Measurements from ENCODE around the gene CARD9.
"Not testable (repeated sequence)": the region's sequence is repeated elsewhere in the genome, so short reads cannot be mapped to it uniquely, and the experiment has no call there.

CARD9 gene

DNA sequence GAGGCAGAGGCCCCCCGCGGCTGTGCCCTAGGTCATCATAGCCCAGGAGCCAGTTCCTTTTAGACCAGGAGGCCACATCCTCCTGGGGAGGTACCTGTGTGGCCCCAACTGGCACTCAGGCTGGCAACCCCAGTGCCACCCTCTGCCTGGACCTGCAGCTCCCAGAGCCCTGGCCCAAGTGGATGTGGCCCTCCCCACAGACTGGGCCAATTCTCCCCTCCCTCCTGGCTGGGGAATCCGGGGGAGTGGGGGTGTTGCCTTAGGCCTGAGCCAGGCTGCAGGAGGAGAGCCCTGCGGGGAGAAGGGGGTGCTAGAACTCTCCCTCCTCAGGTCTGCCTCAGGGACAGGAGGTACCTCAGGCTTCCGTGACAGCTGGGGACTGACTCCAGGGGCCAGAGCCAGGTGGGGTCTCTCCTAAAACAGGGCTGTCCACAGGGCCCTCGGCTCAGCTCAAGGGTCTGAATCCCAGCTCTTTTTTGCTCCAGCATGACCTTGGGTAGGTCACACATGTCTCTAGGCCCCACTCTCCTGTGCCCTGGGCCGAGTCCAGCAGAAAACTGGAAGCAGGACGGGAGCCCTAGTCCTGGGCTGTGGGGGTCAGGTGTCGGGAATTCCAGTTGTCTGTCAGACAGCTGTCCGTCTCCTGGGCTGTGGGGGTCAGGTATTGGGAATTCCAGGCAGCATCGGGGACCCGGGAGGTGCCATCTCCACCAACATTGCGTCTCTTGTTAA, 19.5 kb downstream of the CARD9 start:
- no peak for TF ChIP-seq JUND (IDR thresholded peaks at IDR 0.05; ENCODE audit: low read depth)
- no peak for DNase-seq (ENCODE audit: low read depth in 1 of 2, low spot score in 1 of 2)

DNA sequence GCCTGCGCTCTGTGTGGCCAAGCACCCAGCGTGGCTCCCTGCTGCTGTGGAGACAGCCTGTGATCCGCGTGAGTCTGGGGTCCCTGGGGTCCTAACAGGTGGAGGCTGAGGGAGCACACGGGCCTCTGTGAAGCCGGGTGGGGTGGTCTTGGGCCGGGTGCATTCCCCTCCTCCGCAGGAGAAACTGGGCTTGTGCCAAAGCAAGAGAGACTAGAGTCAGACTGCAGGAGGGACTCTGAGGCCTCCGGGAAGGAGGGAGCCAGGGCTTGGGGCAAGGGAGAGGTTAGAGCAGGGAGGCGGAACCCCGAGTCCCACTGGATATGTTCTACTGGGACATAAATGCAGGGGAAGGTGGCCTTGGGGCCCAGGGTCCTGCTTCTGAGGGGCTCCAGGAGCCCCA, 20.4 kb downstream of the CARD9 start:
- in situ Hi-C loops (cut with HindIII; ENCODE audit: low pct_unique_long_range_greater_than_20kb, low sequenced_read_pairs): no loop called here
- DNase-seq (ENCODE audit: low read depth in 1 of 2, low spot score in 1 of 2): no peak
- no peak for TF ChIP-seq JUND (IDR thresholded peaks at IDR 0.05; ENCODE audit: low read depth)

More for the DNA sequence above, 19.5 kb downstream of the CARD9 start:
- in situ Hi-C loops (cut with HindIII; ENCODE audit: low pct_unique_long_range_greater_than_20kb, low sequenced_read_pairs): no loop called here

DNA sequence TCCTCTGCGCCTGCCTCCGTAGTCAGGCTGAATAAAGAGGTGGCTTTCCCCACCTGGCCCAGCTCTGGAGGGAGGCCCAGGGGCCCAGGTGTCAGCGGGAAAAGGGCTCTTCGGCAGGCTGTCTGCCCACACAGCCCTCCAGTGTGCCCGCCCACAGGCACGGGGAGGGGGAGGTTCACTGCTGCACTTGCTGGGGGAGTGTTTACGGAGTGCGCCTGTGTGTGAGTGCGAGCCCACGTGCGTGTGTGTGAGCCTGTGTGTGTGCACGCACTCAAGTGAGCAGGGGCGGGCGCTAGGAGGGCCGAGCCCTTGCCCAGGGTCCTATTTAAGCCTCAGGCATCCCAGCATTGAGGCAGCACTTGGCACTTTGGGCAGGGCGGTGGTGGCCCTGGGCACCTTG, 20.8 kb downstream of the CARD9 start:
- no peak for DNase-seq (ENCODE audit: low read depth in 1 of 2, low spot score in 1 of 2)
- TF ChIP-seq JUND (IDR thresholded peaks at IDR 0.05; ENCODE audit: low read depth): no peak
- in situ Hi-C loops (cut with HindIII; ENCODE audit: low pct_unique_long_range_greater_than_20kb, low sequenced_read_pairs): no loop called here

DNA sequence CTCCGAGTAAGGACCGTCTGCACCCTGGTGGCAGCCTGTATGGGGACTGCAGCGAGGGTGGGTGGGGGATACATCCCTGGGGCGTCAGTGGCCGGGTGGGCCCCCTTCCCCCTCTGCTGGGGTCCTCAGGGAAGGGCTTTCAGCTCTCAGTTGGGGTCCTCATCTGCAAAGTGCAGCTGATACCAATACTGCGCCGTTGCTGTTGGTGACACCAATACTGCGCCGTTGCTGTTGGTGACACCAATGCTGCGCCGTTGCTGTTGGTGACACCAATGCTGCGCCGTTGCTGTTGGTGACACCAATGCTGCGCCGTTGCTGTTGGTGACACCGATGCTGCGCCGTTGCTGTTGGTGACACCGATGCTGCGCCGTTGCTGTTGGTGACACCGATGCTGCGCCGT, 21.6 kb downstream of the CARD9 start:
- DNase-seq (ENCODE audit: low read depth in 1 of 2, low spot score in 1 of 2); in situ Hi-C loops (cut with HindIII; ENCODE audit: low pct_unique_long_range_greater_than_20kb, low sequenced_read_pairs): not testable (repeated sequence)

DNA sequence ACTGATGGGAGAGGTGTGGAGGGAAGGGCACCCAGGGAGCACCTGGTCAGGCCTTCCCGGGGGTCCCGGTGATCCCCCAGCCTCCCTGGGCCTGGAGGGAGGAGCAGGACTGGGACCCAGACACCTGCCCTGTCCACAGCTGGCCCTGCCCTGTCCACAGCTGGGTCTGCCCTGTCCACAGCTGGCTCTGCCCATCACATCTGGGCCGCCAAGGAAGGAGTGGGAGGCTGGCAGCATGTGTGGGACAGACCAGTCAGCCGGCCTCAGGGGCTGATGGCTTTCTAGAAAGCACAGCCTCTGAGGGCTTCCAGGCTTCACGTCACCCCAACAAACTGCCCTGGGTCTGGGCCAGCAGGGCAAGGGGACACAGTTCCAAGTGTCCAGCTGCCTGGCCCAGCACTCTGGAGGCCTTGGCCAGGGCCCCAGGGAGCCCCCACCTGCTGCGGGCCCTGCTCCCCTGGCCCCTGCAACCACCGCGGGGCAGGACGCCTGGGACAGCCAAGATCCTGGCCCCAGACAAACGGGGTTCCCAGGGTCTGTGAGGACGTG, 22.1 kb downstream of the CARD9 start:
- TF ChIP-seq JUND (IDR thresholded peaks at IDR 0.05; ENCODE audit: low read depth): no peak
- DNase-seq (ENCODE audit: low read depth in 1 of 2, low spot score in 1 of 2): no peak

DNA sequence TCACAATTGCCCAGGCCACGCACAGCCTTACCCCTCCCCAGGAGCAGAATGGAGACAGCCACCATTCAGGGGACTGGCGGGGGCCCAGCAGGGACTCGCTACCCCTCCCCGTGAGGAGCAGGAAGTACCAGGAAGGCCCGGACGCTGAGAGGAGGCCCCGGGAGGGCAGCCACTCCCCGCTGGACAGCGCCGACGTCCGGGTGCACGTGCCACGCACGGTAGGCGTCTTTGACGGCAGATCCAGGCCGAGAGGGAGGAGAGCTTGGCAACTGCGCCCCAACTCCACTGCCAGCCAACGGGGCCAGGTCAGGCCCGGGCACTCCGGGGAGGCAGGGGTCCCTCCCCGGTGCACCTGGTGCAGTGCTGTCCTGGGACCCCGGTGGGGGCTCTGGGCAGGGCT, 23.9 kb downstream of the CARD9 start:
- in situ Hi-C loops (cut with HindIII; ENCODE audit: low pct_unique_long_range_greater_than_20kb, low sequenced_read_pairs): no loop called here
- no peak for DNase-seq (ENCODE audit: low read depth in 1 of 2, low spot score in 1 of 2)

More for the DNA sequence above, 22.1 kb downstream of the CARD9 start:
- in situ Hi-C loops (cut with HindIII; ENCODE audit: low pct_unique_long_range_greater_than_20kb, low sequenced_read_pairs): no loop called here

DNA sequence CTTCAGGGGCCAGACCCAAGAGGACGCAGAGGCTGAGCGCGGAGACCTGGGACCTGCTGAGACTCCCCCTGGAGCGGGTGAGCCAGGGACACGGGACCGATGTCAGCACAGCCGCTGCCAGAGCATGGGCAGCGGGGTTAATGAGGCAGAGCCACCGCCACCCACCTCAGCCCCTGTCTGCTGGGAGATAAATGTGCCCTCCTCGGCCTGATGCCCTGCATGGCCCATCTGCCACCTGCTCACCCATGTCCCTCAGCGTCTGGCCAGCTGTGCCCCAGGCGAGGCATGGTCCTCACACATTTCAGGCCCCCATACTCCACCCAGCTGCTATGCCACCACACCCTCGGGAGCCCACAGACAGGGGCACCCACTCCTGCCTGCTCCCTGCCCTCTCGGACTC, 24.8 kb downstream of the CARD9 start:
- no peak for TF ChIP-seq JUND (IDR thresholded peaks at IDR 0.05; ENCODE audit: low read depth)
- DNase-seq (ENCODE audit: low read depth in 1 of 2, low spot score in 1 of 2): no peak
- in situ Hi-C loops (cut with HindIII; ENCODE audit: low pct_unique_long_range_greater_than_20kb, low sequenced_read_pairs): no loop called here

More for the DNA sequence above, 23.9 kb downstream of the CARD9 start:
- TF ChIP-seq JUND (IDR thresholded peaks at IDR 0.05; ENCODE audit: low read depth): no peak

DNA sequence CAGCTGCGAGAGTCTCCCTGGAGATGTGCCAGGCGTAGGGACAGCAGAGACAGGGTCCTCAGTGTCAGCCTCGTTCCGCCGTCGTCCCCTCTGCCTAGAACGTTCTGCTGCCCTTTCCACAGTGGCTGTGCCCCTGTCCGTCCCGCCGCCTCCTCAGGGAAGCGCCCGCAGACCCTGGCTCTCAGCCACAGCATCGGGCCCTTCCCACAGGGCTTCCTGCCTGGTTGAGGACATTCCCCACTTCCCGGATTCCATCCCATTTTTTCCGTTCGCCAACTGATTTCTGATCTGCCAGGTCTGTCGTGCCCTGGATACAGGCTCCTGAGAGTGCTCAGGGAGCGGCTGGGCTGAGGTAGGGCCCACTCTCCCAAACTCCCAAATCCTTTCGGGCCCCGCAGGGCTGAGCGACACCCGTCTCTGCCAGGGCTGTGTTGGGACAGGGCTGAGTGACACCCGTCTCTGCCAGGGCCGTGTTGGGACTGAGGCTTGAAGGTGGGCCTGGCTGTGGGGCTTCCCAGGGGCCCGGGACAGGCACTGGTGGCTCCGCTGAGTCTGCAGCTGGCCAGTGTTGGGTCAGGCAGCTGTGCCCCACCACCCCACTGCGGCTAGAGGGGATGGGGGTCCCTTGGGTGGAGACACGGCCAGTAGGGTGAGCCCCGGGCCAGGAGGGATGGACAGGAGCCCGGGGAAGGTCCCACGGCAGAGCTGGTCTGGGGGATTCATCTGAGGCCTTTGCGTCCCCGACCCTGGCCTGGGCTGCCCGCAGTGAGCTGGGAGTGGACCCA, 25.8 kb downstream of the CARD9 start:
- TF ChIP-seq JUND (IDR thresholded peaks at IDR 0.05; ENCODE audit: low read depth): no peak

DNA sequence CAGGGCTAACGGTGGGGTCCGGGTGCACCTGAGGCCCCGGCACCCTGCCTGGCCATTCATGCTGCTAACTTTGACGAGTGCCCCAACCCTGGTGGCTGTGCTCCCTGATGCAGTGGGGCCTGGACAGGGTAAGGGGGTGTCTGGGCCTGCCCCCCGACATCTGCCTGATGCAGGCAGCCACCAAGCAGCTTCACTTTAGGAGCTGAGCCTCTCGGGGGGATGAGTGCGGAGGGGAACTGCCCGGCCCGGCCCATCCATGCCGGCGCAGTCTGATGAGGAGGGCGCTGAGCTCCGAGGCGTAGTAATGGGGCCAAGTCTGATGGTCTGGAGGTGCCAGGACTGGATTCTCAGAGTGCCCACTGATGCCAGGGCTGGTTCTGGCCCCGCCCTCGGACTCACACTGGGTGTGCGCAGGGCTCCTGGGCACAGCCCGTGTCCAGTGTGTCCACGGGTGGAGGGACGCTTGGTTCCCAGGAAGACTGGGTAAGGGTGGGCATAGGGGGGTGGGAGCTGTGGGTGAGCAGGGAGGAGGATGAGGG, 26.5 kb downstream of the CARD9 start:
- no peak for DNase-seq (ENCODE audit: low read depth in 1 of 2, low spot score in 1 of 2)
- in situ Hi-C loops (cut with HindIII; ENCODE audit: low pct_unique_long_range_greater_than_20kb, low sequenced_read_pairs): no loop called here
- no peak for TF ChIP-seq JUND (IDR thresholded peaks at IDR 0.05; ENCODE audit: low read depth)

More for the DNA sequence above, 25.8 kb downstream of the CARD9 start:
- DNase-seq (ENCODE audit: low read depth in 1 of 2, low spot score in 1 of 2): no peak
- in situ Hi-C loops (cut with HindIII; ENCODE audit: low pct_unique_long_range_greater_than_20kb, low sequenced_read_pairs): no loop called here

DNA sequence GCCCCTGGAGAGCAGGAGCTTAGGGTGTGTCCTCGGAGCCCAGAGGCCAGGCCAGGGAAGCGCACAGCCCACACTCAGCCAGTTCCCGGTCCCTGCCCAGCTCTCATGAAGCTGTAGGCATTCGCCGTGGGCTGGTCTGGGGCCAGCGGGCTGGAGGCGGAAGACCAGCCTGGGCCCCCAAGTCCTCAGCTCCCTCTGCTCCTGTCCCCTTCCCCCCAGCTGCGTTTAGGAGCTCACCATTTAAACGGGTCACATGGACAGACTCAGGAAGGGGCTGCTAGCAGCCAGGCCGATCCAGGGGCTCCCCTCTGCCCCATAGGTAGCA, 27.4 kb downstream of the CARD9 start:
- no peak for TF ChIP-seq JUND (IDR thresholded peaks at IDR 0.05; ENCODE audit: low read depth)
- in situ Hi-C loops (cut with HindIII; ENCODE audit: low pct_unique_long_range_greater_than_20kb, low sequenced_read_pairs): no loop called here
- no peak for DNase-seq (ENCODE audit: low read depth in 1 of 2, low spot score in 1 of 2)

DNA sequence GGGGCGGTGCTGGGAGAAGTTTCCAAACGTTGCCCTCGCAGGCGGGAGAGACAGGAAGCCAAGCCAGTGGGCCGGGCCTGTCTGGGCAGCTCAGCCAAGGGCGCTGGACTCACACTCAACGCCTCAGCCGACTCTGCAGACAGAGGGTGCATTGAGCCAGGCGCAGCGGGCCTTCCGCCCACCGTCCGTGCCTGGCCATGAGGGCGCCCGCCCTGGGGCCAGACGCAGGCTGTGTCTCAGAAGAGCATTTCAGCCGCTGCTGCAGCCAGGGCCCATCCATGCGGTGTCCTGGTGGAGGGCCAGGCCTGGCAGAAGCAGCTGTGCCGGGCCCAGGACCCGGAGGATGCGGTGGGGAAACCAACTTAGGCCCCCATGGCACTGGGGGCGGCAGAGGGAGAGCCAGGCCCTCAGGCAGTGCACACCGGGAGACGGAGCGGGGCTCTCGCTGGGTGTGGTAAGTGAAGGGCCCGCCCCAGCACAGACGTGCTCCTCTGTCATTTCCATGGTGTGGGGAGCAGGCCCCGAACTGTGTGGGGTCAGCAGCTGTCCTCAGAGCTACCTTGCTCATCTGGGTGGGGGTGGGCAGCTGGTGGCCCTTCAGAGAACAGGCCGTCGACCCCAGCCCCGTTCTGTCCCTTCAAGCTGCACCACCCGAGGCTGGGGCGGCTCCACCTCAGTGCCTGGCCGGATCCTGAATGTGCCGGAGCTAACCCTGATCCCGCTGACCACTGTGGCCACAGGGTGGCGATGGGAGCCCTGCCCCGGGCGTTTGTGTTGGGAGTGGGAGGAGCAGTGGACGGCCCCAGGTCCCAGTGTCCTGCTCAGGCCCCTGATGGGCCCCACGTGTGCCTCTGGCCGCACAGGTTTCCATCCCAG, 27.9 kb downstream of the CARD9 start:
- no peak for TF ChIP-seq JUND (IDR thresholded peaks at IDR 0.05; ENCODE audit: low read depth)
- peak in 1 of 2 experiments; percentile 71 for DNase-seq (ENCODE audit: low read depth in 1 of 2, low spot score in 1 of 2)
- in situ Hi-C loops (cut with HindIII; ENCODE audit: low pct_unique_long_range_greater_than_20kb, low sequenced_read_pairs): no loop called here

DNA sequence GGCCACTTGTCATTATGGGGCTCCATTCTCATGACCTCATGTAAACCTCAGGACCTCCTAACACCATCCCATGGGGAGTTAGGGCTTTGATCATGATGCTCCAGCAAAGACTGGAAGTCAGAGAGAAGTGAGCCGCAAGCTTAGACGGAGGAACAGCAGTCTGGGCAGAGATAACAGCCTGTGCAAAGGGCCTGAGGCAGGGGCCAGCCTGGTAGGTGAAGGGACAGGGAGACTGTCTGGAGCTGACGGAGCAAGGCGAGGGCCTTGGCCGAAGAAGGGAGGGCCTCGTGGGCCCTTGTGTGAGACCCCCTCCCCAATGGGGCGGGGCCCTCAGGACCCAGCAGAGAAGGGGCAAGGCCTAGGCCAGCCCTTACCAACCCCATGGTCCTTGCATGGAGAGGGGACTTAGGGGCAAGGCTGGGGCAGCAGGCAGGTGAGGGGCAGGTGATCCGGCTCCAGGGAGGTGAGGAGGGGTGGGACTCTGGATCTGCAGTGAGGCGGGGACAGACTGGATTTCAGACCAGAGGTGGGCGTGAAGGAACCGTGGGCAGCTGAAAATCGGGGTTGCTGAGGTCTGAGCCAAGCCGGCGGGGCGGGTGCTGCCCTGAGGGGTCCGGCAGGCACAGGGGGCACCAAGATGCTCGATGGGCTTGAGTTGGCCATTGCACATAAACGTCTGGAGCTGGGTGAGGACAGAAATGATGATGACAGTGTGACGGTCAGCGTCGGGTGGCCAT, 28.8 kb downstream of the CARD9 start:
- TF ChIP-seq JUND (IDR thresholded peaks at IDR 0.05; ENCODE audit: low read depth): no peak
- DNase-seq (ENCODE audit: low read depth in 1 of 2, low spot score in 1 of 2): no peak
- in situ Hi-C loops (cut with HindIII; ENCODE audit: low pct_unique_long_range_greater_than_20kb, low sequenced_read_pairs): no loop called here

Data from T47D (cell line).